ENCODE data around the gene SYNDIG1.

SYNDIG1 gene

DNA sequence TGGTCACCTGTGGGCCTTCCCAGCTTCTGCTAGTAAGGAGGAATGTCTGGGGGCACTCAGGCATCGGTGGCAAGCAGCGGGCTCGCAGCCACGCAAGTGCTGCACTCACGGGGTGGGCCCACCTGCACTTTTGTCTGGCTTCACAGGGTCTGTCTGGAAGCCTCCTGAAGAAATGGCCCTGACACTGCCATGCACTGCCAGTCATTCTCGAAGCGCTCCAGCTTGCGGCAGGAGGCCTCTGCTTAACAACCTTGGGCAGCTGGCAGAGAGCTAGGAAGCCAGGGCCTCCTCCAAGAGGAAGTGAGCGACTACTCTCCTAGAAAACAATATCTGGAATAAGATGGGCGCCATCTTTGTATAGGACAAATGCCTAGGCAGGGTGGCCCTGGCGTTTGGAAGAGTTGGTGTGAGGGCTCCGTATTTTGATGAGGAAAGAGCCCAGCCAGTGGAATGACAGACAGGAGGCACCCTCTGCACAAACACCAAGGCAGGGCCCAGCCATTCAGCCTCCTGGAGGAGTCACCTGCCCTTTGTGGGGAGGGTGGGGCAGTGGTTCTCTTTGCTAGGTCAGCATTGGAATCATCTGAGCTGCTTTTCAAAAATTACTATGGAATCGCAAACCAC is 113.9 kb downstream of the SYNDIG1 start:
- H3K27me3 ChIP-seq (ENCODE audit: control insufficient read depth in 1 of 2, insufficient read depth in 2 of 2, low read length in 2 of 2), result peaks cover 0 to 4% of the 10 kb centered on the region in 2 donors
- H3K4me1 ChIP-seq (ENCODE audit: insufficient read depth, low read length), result no peaks in the 10 kb centered on the region
- H3K9me3 ChIP-seq (ENCODE audit: low read length), result no peaks in the 10 kb centered on the region
- H3K36me3 ChIP-seq (ENCODE audit: insufficient read depth, low read length), result no peaks in the 10 kb centered on the region
- H3K4me3 ChIP-seq (ENCODE audit: low read depth in 1 of 2, low read length in 2 of 2), result no peak overlapping the region
- no peak overlapping the region for H3K9ac ChIP-seq (ENCODE audit: low read length)
- H3K27ac ChIP-seq (ENCODE audit: low read depth, low read length), result no peak overlapping the region

DNA sequence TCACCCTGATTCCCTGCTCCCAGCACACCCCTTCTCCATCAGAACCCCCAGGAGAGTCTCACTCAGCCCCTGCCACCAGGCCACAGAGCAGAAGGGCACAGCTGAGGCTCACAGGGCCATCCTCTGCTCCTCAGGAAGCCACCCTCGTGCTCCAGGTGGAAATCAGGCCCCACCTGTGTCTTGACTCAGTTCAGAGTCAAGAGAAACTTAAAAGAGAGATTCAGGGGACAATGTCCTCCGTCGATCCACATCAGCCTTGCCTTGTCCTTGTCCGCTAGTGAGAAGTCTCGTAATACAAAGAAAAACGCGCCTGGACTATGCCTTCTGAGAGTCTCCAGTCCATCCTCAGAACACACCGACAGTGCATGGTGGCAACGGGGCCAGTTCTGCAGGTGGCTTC is 114.6 kb downstream of the SYNDIG1 start:
- H3K27me3 ChIP-seq (ENCODE audit: control insufficient read depth in 1 of 2, insufficient read depth in 2 of 2, low read length in 2 of 2), result peaks cover 0 to 4% of the 10 kb centered on the region in 2 donors
- H3K4me3 ChIP-seq (ENCODE audit: low read depth in 1 of 2, low read length in 2 of 2), result no peak overlapping the region
- H3K4me1 ChIP-seq (ENCODE audit: insufficient read depth, low read length), result no peaks in the 10 kb centered on the region
- no peak overlapping the region for H3K9ac ChIP-seq (ENCODE audit: low read length)
- no peak overlapping the region for H3K27ac ChIP-seq (ENCODE audit: low read depth, low read length)
- no peaks in the 10 kb centered on the region for H3K9me3 ChIP-seq (ENCODE audit: low read length)
- H3K36me3 ChIP-seq (ENCODE audit: insufficient read depth, low read length), result no peaks in the 10 kb centered on the region

DNA sequence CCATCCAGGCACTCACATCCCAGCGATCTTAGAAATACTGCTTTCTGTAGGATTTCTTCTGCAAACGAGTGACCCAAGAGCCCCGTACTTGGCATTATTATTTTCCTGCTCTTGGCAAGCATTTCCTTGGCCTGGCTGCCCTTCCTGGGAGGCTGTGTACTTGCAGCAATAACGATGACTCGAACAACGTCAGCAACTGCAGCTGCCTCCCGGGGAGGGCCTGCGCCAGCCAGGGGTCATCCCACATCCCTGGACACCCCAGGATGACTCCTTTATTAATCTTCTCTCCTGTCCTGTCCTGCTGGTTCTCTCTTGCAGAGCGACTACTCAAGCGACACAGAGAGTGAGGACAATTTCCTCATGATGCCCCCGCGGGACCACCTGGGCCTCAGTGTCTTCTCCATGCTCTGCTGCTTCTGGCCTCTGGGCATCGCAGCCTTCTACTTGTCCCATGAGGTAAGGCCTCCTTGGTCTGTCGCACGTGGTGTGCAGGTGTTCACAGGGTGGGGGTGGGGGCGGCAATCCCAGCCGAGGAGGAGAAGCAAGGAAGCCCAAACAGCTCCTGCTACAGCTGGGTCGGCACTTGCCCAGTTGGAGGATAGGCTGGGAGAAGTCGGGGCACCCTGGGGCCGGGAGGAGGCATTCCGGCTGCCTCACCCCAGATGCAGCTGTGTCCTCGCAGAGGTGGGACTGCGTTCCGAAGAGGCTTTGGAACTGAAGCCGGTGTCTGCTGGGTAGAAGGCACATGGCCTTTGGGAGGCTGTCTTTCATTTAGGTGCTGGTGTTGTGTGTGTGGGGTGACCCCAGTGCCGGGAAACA is 115.3 kb downstream of the SYNDIG1 start:
- H3K9ac ChIP-seq (ENCODE audit: low read length), result no peak overlapping the region
- peaks cover 0 to 4% of the 10 kb centered on the region in 2 donors for H3K27me3 ChIP-seq (ENCODE audit: control insufficient read depth in 1 of 2, insufficient read depth in 2 of 2, low read length in 2 of 2)
- H3K9me3 ChIP-seq (ENCODE audit: low read length), result no peaks in the 10 kb centered on the region
- H3K36me3 ChIP-seq (ENCODE audit: insufficient read depth, low read length), result no peaks in the 10 kb centered on the region
- no peak overlapping the region for H3K4me3 ChIP-seq (ENCODE audit: low read depth in 1 of 2, low read length in 2 of 2)
- H3K27ac ChIP-seq (ENCODE audit: low read depth, low read length), result no peak overlapping the region
- H3K4me1 ChIP-seq (ENCODE audit: insufficient read depth, low read length), result no peaks in the 10 kb centered on the region

DNA sequence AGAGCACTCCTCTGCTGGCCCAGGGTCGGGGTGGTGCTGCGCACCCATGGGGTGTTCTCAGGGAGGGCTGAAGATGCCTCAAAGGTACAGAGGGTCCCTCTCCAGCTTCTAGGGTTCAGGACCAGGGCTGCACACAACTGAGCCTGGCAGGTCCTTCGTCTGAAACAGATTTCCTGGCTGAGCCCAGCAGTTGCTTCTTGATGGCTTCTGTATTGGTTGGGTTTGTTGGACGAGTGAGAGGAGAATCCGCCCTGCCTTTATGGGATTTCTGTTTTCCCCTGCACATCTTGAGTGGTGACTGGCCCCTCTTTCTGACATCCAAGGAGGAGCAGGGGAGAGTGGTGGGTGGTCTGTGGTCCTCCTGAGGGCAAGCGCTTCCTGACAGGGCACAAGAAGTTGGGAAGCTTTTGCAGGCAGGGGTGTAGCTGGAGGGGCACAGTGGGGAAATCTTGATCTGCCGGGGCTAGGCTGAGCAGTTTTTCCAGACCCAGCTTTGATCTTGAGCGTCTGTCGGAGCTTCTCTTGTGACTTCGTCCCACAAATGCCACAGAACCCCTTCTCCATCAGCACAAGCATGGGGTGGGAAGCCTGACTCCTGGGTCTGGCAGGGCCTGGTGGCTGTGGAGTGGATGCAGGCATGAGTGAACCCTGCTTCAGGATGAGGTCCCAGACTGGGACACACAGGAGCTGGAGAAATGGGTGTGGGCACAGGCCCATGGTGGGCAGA is 116.5 kb downstream of the SYNDIG1 start:
- no peak overlapping the region for H3K9ac ChIP-seq (ENCODE audit: low read length)
- peaks cover 0 to 4% of the 10 kb centered on the region in 2 donors for H3K27me3 ChIP-seq (ENCODE audit: control insufficient read depth in 1 of 2, insufficient read depth in 2 of 2, low read length in 2 of 2)
- no peaks in the 10 kb centered on the region for H3K36me3 ChIP-seq (ENCODE audit: insufficient read depth, low read length)
- H3K4me1 ChIP-seq (ENCODE audit: insufficient read depth, low read length), result no peaks in the 10 kb centered on the region
- H3K4me3 ChIP-seq (ENCODE audit: low read depth in 1 of 2, low read length in 2 of 2), result no peak overlapping the region
- no peak overlapping the region for H3K27ac ChIP-seq (ENCODE audit: low read depth, low read length)
- H3K9me3 ChIP-seq (ENCODE audit: low read length), result no peaks in the 10 kb centered on the region

DNA sequence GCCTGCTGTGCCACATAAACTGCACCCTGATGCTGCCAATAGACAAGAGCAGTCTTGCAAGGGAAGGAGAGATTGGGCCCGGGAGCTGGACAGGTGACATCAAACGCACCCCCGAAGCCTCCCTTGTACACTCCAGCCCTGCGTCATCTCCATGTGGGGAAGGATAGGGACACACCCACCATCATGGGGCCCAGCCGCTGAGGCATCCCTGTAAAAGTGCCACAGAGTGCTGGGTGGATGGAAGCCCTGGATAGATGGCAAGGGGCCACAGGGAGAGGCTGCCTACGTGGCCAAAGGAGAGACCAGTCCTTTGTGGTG is 117.1 kb downstream of the SYNDIG1 start:
- Histone ChIP-seq H3K9me3 (ENCODE audit: low read length) (no peaks in the 10 kb centered on the region), H3K4me3 (ENCODE audit: low read depth in 1 of 2, low read length in 2 of 2) (no peak overlapping the region), H3K36me3 (ENCODE audit: insufficient read depth, low read length) (no peaks in the 10 kb centered on the region), H3K4me1 (ENCODE audit: insufficient read depth, low read length) (no peaks in the 10 kb centered on the region), H3K27ac (ENCODE audit: low read depth, low read length) (no peak overlapping the region), H3K9ac (ENCODE audit: low read length) (no peak overlapping the region), H3K27me3 (ENCODE audit: control insufficient read depth in 1 of 2, insufficient read depth in 2 of 2, low read length in 2 of 2) (peaks cover 0 to 4% of the 10 kb centered on the region in 2 donors)

DNA sequence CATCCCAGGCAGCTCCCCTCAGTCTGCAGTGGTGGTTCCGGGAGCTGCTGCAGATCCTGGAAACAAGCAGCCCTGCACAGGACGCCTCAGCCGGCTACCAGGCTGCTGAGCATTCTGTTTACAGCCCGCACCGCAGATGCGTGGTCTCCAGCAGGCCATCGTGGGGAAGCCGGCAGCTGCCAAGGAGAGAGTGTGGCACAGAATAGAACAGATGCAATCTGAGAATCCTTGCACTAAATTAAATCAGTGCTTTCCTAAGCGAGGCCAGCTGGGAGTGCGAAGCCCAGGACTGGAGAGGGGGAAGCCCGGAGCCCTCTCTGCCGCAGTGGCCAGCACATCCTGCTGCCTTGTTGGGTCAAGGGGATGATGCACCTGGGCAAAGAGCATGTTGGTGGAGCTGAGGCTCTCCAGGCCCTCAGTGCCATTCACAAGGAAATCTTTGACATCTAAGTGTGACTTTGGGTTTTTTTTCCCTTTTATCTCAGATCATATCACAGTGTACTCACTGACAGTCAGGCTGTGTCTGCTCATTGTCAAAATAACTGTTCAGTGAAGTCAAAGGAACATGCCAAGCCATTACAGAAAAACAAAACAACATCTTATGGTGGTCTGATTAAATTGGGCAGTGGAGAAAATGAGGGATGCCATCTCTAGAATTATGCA is 118.1 kb downstream of the SYNDIG1 start:
- Histone ChIP-seq H3K4me3 (ENCODE audit: low read depth in 1 of 2, low read length in 2 of 2) (no peak overlapping the region), H3K9ac (ENCODE audit: low read length) (no peak overlapping the region), H3K27me3 (ENCODE audit: control insufficient read depth in 1 of 2, insufficient read depth in 2 of 2, low read length in 2 of 2) (peaks cover 0 to 4% of the 10 kb centered on the region in 2 donors), H3K27ac (ENCODE audit: low read depth, low read length) (no peak overlapping the region), H3K4me1 (ENCODE audit: insufficient read depth, low read length) (no peaks in the 10 kb centered on the region), H3K9me3 (ENCODE audit: low read length) (no peaks in the 10 kb centered on the region), H3K36me3 (ENCODE audit: insufficient read depth, low read length) (no peaks in the 10 kb centered on the region)

DNA sequence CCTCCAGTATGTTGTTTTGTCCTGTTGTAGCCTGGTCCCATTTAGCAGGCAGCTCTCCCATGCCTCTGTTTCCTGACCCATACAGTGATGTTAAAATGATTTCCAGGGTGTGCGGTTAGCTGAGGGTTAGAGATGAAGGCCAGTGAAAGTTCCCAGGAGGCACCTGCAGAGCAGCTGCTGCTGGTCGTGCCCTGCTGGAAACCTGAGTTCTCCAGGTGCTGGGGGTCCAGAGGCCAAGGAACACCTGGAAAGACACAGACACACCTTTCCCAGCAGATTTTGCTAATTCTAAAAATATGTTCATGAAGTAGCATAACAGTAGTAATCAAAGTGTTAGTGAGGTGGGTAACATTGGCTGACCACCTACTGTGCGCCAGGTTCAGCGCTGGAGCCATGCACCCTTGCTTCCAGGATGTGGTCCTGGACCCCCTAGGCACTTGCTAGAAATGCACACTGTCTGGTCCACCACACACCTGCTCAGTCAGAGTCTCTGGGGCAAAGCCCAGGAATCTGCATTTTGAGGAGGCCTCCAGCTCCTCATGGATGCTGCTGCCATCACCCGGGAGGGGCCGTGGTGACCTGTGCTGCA is 118.7 kb downstream of the SYNDIG1 start:
- Histone ChIP-seq H3K9me3 (ENCODE audit: low read length) (no peaks in the 10 kb centered on the region), H3K9ac (ENCODE audit: low read length) (no peak overlapping the region), H3K36me3 (ENCODE audit: insufficient read depth, low read length) (no peaks in the 10 kb centered on the region), H3K27ac (ENCODE audit: low read depth, low read length) (no peak overlapping the region), H3K27me3 (ENCODE audit: control insufficient read depth in 1 of 2, insufficient read depth in 2 of 2, low read length in 2 of 2) (peaks cover 0 to 4% of the 10 kb centered on the region in 2 donors), H3K4me3 (ENCODE audit: low read depth in 1 of 2, low read length in 2 of 2) (no peak overlapping the region), H3K4me1 (ENCODE audit: insufficient read depth, low read length) (no peaks in the 10 kb centered on the region)

DNA sequence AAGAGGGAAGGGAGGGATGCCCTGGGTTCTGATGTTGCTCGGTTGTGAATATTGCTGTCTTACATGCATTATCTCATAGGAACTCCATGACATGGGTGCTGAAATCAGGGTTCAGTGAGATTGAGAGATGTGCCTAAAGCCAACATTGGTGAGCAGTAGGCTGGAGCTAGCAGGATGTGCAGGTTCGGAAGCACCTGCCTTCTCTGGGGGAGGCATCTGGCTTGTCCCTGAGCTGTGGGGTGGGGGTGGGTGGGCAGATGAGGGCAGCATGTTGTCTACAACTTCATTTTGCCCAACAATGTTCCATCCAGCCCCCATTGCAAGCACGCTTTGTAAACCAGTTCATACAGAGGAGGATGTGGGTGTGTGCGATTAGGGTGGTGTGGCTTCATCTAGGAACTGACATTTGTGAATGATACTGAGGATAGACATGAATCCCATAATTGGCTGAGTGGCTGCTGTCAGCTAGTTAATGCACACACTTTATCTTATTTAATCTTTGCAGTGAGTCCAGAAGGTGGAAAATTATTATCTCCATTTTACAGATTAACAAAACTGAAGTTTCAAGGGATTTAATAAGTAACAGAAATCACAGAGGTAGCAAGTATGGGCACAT is 119.4 kb downstream of the SYNDIG1 start:
- H3K27ac ChIP-seq (ENCODE audit: low read depth, low read length), result no peak overlapping the region

DNA sequence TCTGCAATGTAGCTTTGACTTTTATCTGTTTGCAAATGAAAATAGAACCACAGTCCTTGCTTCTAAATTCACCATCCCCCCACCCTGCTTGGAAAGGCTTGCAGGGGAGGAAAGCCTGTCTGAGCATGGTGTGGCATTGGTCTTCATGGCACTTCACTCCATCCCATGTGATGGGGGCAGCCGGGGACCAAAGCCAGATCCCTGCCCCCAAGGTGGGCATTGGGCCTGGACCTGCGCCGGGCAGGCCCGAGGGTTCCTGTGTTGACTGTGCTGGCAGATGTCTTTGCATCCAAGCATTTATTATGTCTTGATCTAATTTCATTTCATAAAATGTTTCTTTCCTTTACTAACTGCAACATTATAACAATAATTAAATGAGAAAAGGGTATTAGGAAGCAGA is 120.0 kb downstream of the SYNDIG1 start:
- no peak overlapping the region for H3K4me3 ChIP-seq (ENCODE audit: low read depth in 1 of 2, low read length in 2 of 2)
- no peaks in the 10 kb centered on the region for H3K36me3 ChIP-seq (ENCODE audit: insufficient read depth, low read length)
- peaks cover 0 to 4% of the 10 kb centered on the region in 2 donors for H3K27me3 ChIP-seq (ENCODE audit: control insufficient read depth in 1 of 2, insufficient read depth in 2 of 2, low read length in 2 of 2)
- no peaks in the 10 kb centered on the region for H3K9me3 ChIP-seq (ENCODE audit: low read length)
- no peaks in the 10 kb centered on the region for H3K4me1 ChIP-seq (ENCODE audit: insufficient read depth, low read length)
- H3K27ac ChIP-seq (ENCODE audit: low read depth, low read length), result no peak overlapping the region
- H3K9ac ChIP-seq (ENCODE audit: low read length), result no peak overlapping the region

More for the DNA sequence above, 119.4 kb downstream of the SYNDIG1 start:
- no peak overlapping the region for H3K4me3 ChIP-seq (ENCODE audit: low read depth in 1 of 2, low read length in 2 of 2)
- no peaks in the 10 kb centered on the region for H3K36me3 ChIP-seq (ENCODE audit: insufficient read depth, low read length)
- H3K9ac ChIP-seq (ENCODE audit: low read length), result no peak overlapping the region
- H3K4me1 ChIP-seq (ENCODE audit: insufficient read depth, low read length), result no peaks in the 10 kb centered on the region
- peaks cover 0 to 4% of the 10 kb centered on the region in 2 donors for H3K27me3 ChIP-seq (ENCODE audit: control insufficient read depth in 1 of 2, insufficient read depth in 2 of 2, low read length in 2 of 2)
- H3K9me3 ChIP-seq (ENCODE audit: low read length), result no peaks in the 10 kb centered on the region

DNA sequence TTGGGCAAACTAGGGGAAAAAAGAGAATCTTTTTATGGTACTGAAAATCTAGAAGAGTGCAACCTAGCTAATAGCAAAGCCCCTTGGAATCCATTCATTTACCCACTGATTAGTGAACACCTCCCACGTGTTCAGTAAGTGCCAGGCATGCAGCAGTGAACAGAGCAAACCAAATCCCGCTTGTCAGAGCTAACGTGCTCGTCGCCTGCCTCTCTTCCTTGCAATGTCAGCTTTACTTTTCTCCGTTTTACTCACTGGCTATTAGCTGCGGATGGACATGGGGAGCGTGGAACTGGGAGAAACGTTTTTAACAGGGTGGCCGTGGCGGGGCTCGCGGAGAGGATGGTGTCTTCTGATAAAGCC is 120.4 kb downstream of the SYNDIG1 start:
- no peaks in the 10 kb centered on the region for H3K36me3 ChIP-seq (ENCODE audit: insufficient read depth, low read length)
- no peaks in the 10 kb centered on the region for H3K9me3 ChIP-seq (ENCODE audit: low read length)
- H3K4me3 ChIP-seq (ENCODE audit: low read depth in 1 of 2, low read length in 2 of 2), result no peak overlapping the region
- H3K9ac ChIP-seq (ENCODE audit: low read length), result no peak overlapping the region
- H3K27ac ChIP-seq (ENCODE audit: low read depth, low read length), result no peak overlapping the region
- no peaks in the 10 kb centered on the region for H3K4me1 ChIP-seq (ENCODE audit: insufficient read depth, low read length)
- H3K27me3 ChIP-seq (ENCODE audit: control insufficient read depth in 1 of 2, insufficient read depth in 2 of 2, low read length in 2 of 2), result peaks cover 0 to 4% of the 10 kb centered on the region in 2 donors
